GM12878 (cell line): Measurements from ENCODE around the gene TXLNG. TPM values are rescaled to one million over a fixed set of nuclear protein-coding genes. Genes with fewer than 3 reads are reported as not detected.

ENCODE experiments used
- ATAC-seq: fragments of 200-7000 bp; cut with Tn5 transposase; 3 replicates; pipeline ENCODE4 v1.9.1; 2020; ENCODE audit warnings: mild to moderate bottlenecking, moderate library complexity
- BruUV-seq: library from RNA; stranded (reverse); fragments of 400-500 nt; replicated peaks from 2 replicates; lab custom pipeline; 2021; lab: Mats Ljungman, UMichigan
- CTCF ChIA-PET: fragments of 300-600 bp; sonication (Branson Sonifier 250); formaldehyde crosslinking; extraction: SDS; loops from one replicate; lab custom pipeline; 2021; ENCODE audit warnings: inconsistent platforms; lab: Yijun Ruan, JAX
- POLR2A ChIA-PET: fragments of 350-600 bp; formaldehyde crosslinking; extraction: SDS; loops from one replicate; lab custom pipeline; 2021; ENCODE audit warnings: inconsistent platforms; lab: Charles Lee
- RAD21 ChIA-PET: fragments of 300-600 bp; sonication (Branson Sonifier 250); formaldehyde crosslinking; loops from one replicate; lab custom pipeline; 2023; ENCODE audit warnings: antibody characterized with exemption; ENCODE audit not compliant: unreplicated experiment; lab: Charles Lee
- SMC1A ChIA-PET: fragments of 300-600 bp; sonication (Branson Sonifier 250); formaldehyde crosslinking; loops from one replicate; lab custom pipeline; 2023; ENCODE audit not compliant: unreplicated experiment, uncharacterized antibody; lab: Charles Lee
- DNase-seq: peaks from one replicate; pipeline ENCODE4 v3.0.0-alpha.2; 2011; ENCODE audit warnings: low read depth, low spot score
- FAIRE-seq: peaks from 3 replicates; lab custom pipeline; 2011; peaks lifted over from hg19 to GRCh38; lab: Jason Lieb, UNC
- H2AFZ ChIP-seq: 2 replicates; pipeline ENCODE4 v1.6.0; 2011; ENCODE audit warnings: low read depth, low read length, control low read depth; ENCODE audit not compliant: control insufficient read depth
- H3K27ac ChIP-seq: 2 replicates; pipeline ENCODE4 v1.5.1; 2011; ENCODE audit warnings: control low read depth; ENCODE audit not compliant: control insufficient read depth, insufficient read depth
- H3K27me3 ChIP-seq, 2 experiments: replicated peaks in 1 of 2; 2 replicates each; pipeline versions ENCODE4 v1.6.0 to v1.6.1; 2011; ENCODE audit warnings: low read length in 1 of 2; ENCODE audit not compliant: control insufficient read depth in 2 of 2, insufficient read depth in 2 of 2
- H3K36me3 ChIP-seq, 2 experiments: 2 replicates each; pipeline ENCODE4 v1.5.1; 2011; ENCODE audit warnings: low read length in 1 of 2; ENCODE audit not compliant: control insufficient read depth in 2 of 2, insufficient read depth in 2 of 2
- H3K4me1 ChIP-seq: 2 replicates; pipeline ENCODE4 v1.6.1; 2011; ENCODE audit warnings: mild to moderate bottlenecking, low read length, moderate library complexity, mixed read lengths; ENCODE audit not compliant: control insufficient read depth, insufficient read depth
- H3K4me2 ChIP-seq: 2 replicates; pipeline ENCODE4 v1.6.0; 2011; ENCODE audit warnings: control low read depth; ENCODE audit not compliant: control insufficient read depth, insufficient read depth
- H3K4me3 ChIP-seq: fragments of 200-600 bp; sonication (generic); 2 replicates; pipeline ENCODE4 v1.5.1; 2016
- H3K79me2 ChIP-seq: 2 replicates; pipeline ENCODE4 v1.6.0; 2011; ENCODE audit warnings: low read length; ENCODE audit not compliant: control insufficient read depth, insufficient read depth
- H3K9ac ChIP-seq: 2 replicates; pipeline ENCODE4 v1.8.0; 2011; ENCODE audit warnings: low read length, control low read depth, mixed read lengths; ENCODE audit not compliant: control insufficient read depth, insufficient read depth
- H3K9me3 ChIP-seq: replicated peaks from 3 replicates; pipeline ENCODE4 v1.5.1; 2011; ENCODE audit warnings: mild to moderate bottlenecking, low read length; ENCODE audit not compliant: control insufficient read depth, insufficient read depth
- H4K20me1 ChIP-seq: 2 replicates; pipeline ENCODE4 v1.6.0; 2011; ENCODE audit not compliant: control insufficient read depth, insufficient read depth
- CBFB ChIP-seq: IDR thresholded peaks from 2 replicates; pipeline ENCODE4 v1.6.1; 2016; ENCODE audit warnings: antibody characterized with exemption, low read depth
- CHD4 ChIP-seq: fragments of 200-600 bp; sonication (generic); IDR thresholded peaks from 2 replicates; pipeline ENCODE4 v1.6.1; 2016; ENCODE audit warnings: mild to moderate bottlenecking
- ESRRA ChIP-seq: IDR thresholded peaks from 2 replicates; pipeline ENCODE4 v1.6.1; 2012; ENCODE audit warnings: mild to moderate bottlenecking, low read length, improper control_type of control experiment
- FOXM1 ChIP-seq: IDR thresholded peaks from 2 replicates; pipeline ENCODE4 v1.6.1; 2012; ENCODE audit warnings: low read depth, mild to moderate bottlenecking, inconsistent platforms, low read length, moderate library complexity
- HDAC6 ChIP-seq: fragments of 200-600 bp; sonication (generic); IDR thresholded peaks from one replicate; pipeline ENCODE4 v1.8.0; 2017; ENCODE audit warnings: antibody characterized with exemption; ENCODE audit not compliant: unreplicated experiment
- HDGF ChIP-seq: fragments of 450-650 bp; IDR thresholded peaks from 2 replicates; pipeline ENCODE4 v1.6.1; 2016; ENCODE audit warnings: antibody characterized with exemption
- JUNB ChIP-seq: IDR thresholded peaks from 2 replicates; pipeline ENCODE4 v1.6.1; 2016; ENCODE audit warnings: antibody characterized with exemption, mild to moderate bottlenecking
- MXI1 ChIP-seq: fragments of 150-350 bp; IDR thresholded peaks from 2 replicates; pipeline ENCODE4 v1.6.1; 2011; ENCODE audit warnings: low read depth, mild to moderate bottlenecking, inconsistent platforms, low read length, improper control_type of control experiment
- SP1 ChIP-seq: IDR thresholded peaks from one replicate; pipeline ENCODE4 v1.6.1; 2011; ENCODE audit warnings: low read depth, low read length
- STAT1 ChIP-seq: fragments of 450-650 bp; conservative IDR thresholded peaks from 2 replicates; pipeline ENCODE4 v1.6.1; 2014; ENCODE audit warnings: antibody characterized with exemption, mild to moderate bottlenecking
- TAF1 ChIP-seq: IDR thresholded peaks from 2 replicates; pipeline ENCODE4 v1.6.1; 2011; ENCODE audit warnings: mild to moderate bottlenecking, low read depth, low read length, borderline replicate concordance
- ZNF274 ChIP-seq: IDR thresholded peaks from one replicate; pipeline ENCODE4 v1.8.0; 2011; ENCODE audit not compliant: insufficient read length, insufficient read depth
- ZSCAN29 ChIP-seq: fragments of 450-650 bp; IDR thresholded peaks from 2 replicates; pipeline ENCODE4 v1.6.1; 2017; ENCODE audit warnings: mild to moderate bottlenecking, moderate library complexity
- WGBS: methylation state at CpG from one replicate; pipeline ENCODE4 v1.1.6; 2016; ENCODE audit warnings: low lambda C conversion rate; ENCODE audit not compliant: insufficient replicate concordance, insufficient coverage; ENCODE audit errors: missing lambda C conversion rate; 5-methylcytosine and 5-hydroxymethylcytosine counted together
- in situ Hi-C: fragments of 300-500 bp; cut with MboI; formaldehyde crosslinking; loops from 9 replicates; pipeline ENCODE4 v1.14.3; 2018; ENCODE audit warnings: mixed read lengths
- intact Hi-C: fragments of 100-400 bp; cut with micrococcal nuclease; formaldehyde crosslinking; loops from one replicate; pipeline ENCODE4 v1.14.2; 2022; ENCODE audit not compliant: unreplicated experiment
- polyA plus RNA-seq, 11 experiments: library from polyadenylated mRNA; depleted of rRNA in 4 of 11; unstranded in 6 of 11; stranded (reverse) in 5 of 11; fragments of >200 nt; fragmentation: Nextera tagmentation in 4 of 11; fragmentation: Illumina TruSeq in 1 of 11; extraction: Ambion mirVana in 4 of 11; extraction: Trizol in 1 of 11; gene quantifications; 1 replicate in 1 of 11; 2 replicates in 10 of 11; pipeline versions ENCODE4 v1.2.1 to v1.2.3, GENCODE V29; 2011 to 2016; ENCODE audit warnings: inconsistent platforms in 2 of 11, missing spikeins in 2 of 11, low read depth in 1 of 11
- total RNA-seq, 4 experiments: library from RNA; depleted of rRNA in 3 of 4; stranded (reverse); fragments of >200 nt in 3 of 4; fragmentation: Illumina TruSeq in 1 of 4; extraction: Trizol in 1 of 4; gene quantifications; 2 replicates each; pipeline versions ENCODE4 v1.2.1 to v1.2.3, GENCODE V29; 2013 to 2021
- TF ChIP-seq, protein P1 (sequence below): fragments of 450-650 bp; formaldehyde crosslinking; IDR thresholded peaks from 2 replicates; pipeline ENCODE4 v1.4.0; 2022; ENCODE audit warnings: mild to moderate bottlenecking, moderate library complexity

Gene TXLNG
- total and polyA plus RNA-seq, 10 of the 15 experiments (the other 5 are each of a cell fraction or from before 2014, with no cell fraction given): 9.9 to 40.7 (median 19.5) TPM

GRCh38 chrX:16774746-16775145 lies 11.5 kb upstream of the TXLNG start:
- Histone ChIP-seq H3K27ac (no peak overlapping the region), H3K79me2 (no peaks in the 10 kb centered on the region), H3K4me2 (no peak overlapping the region)
- SMC1A ChIA-PET: no interaction called here
- in situ Hi-C loops: no loop called here
- BruUV-seq: no TSS peak
- no peak for ATAC-seq
- WGBS: 91% methylated on average over 2 of the region's 2 CpGs
- RAD21 ChIA-PET: no interaction called here
- FAIRE-seq: no peak
- TF ChIP-seq ESRRA: no peak
- no peak for TF ChIP-seq ZNF274
- TF ChIP-seq HDGF: no peak
- TF ChIP-seq TAF1: no peak
- no peak for TF ChIP-seq ZSCAN29
- TF ChIP-seq SP1: no peak
- TF ChIP-seq FOXM1: no peak
- no peak for TF ChIP-seq HDAC6
- TF ChIP-seq STAT1: no peak
- TF ChIP-seq JUNB: no peak
- no peak for TF ChIP-seq CHD4
- TF ChIP-seq CBFB: no peak
- no peak for TF ChIP-seq MXI1
- TF ChIP-seq, protein P1, sequence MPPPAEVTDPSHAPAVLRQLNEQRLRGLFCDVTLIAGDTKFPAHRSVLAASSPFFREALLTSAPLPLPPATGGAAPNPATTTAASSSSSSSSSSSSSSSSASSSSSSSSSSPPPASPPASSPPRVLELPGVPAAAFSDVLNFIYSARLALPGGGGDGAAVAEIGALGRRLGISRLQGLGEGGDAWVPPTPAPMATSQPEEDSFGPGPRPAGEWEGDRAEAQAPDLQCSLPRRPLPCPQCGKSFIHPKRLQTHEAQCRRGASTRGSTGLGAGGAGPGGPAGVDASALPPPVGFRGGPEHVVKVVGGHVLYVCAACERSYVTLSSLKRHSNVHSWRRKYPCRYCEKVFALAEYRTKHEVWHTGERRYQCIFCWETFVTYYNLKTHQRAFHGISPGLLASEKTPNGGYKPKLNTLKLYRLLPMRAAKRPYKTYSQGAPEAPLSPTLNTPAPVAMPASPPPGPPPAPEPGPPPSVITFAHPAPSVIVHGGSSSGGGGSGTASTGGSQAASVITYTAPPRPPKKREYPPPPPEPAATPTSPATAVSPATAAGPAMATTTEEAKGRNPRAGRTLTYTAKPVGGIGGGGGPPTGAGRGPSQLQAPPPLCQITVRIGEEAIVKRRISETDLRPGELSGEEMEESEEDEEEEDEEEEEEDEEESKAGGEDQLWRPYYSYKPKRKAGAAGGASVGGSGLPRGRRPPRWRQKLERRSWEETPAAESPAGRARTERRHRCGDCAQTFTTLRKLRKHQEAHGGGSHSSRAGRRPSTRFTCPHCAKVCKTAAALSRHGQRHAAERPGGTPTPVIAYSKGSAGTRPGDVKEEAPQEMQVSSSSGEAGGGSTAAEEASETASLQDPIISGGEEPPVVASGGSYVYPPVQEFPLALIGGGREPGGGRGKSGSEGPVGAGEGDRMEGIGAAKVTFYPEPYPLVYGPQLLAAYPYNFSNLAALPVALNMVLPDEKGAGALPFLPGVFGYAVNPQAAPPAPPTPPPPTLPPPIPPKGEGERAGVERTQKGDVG: no peak
- TF ChIP-seq, all 136 proteins: peak for 0
- H3K9me3 ChIP-seq: no peaks in the 10 kb centered on the region
- CTCF ChIA-PET: no interaction called here
- H3K9ac ChIP-seq: no peak overlapping the region
- H3K4me1 ChIP-seq: no peaks in the 10 kb centered on the region
- H3K4me3 ChIP-seq: no peak overlapping the region
- intact Hi-C loops: no loop called here
- H3K27me3 ChIP-seq: no peaks in the 10 kb centered on the region
- no peak overlapping the region for H2AFZ ChIP-seq
- H4K20me1 ChIP-seq: no peaks in the 10 kb centered on the region
- POLR2A ChIA-PET: interaction anchor here (0.8 kb wide), 1 partner anchor 9 kb away, joined by 3 read pairs; no protein-coding TSS in a partner anchor
- DNase-seq: no peak
- no peaks in the 10 kb centered on the region for H3K36me3 ChIP-seq
